ENCODE results near the gene SERPINA12. TPM values are rescaled to one million over a fixed set of nuclear protein-coding genes. Genes with fewer than 3 reads are reported as not detected.

The SERPINA12 gene
- total and polyA plus RNA-seq, 2 of the 13 experiments (the other 11 are each of a cell fraction or from before 2014, with no cell fraction given) = 0.08 TPM; not detected in 1

- no peak for TF ChIP-seq TFDP1 (CRISPR knock-in tag; IDR thresholded peaks at IDR 0.05; ENCODE audit: borderline replicate concordance)
- no peak for TF ChIP-seq ZNF235 (CRISPR knock-in tag; IDR thresholded peaks at IDR 0.05; ENCODE audit: borderline replicate concordance)
- no peak for TF ChIP-seq SRSF4 (IDR thresholded peaks at IDR 0.05; ENCODE audit: low read depth, low read length, poor library complexity, severe bottlenecking)
- TF ChIP-seq ZNF674 (CRISPR knock-in tag; IDR thresholded peaks at IDR 0.05; ENCODE audit: low read depth) = no peak
- TF ChIP-seq TERF1 (CRISPR knock-in tag; IDR thresholded peaks at IDR 0.05) = no peak
- TF ChIP-seq ZNF747 (CRISPR knock-in tag; IDR thresholded peaks at IDR 0.05; ENCODE audit: borderline replicate concordance) = no peak
- TF ChIP-seq BCL6 (CRISPR knock-in tag; IDR thresholded peaks at IDR 0.05) = peak; percentile 81
- TF ChIP-seq PHB2 (IDR thresholded peaks at IDR 0.05; ENCODE audit: partially characterized antibody) = no peak
- TF ChIP-seq CCAR2 (optimal IDR thresholded peaks at IDR 0.05; ENCODE audit: low read depth, low read length) = no peak
- TF ChIP-seq TBP (CRISPR knock-in tag; IDR thresholded peaks at IDR 0.05) = no peak
- no peak for TF ChIP-seq ZNF550 (CRISPR knock-in tag; IDR thresholded peaks at IDR 0.05; ENCODE audit: borderline replicate concordance)
- TF ChIP-seq ZMYM2 (CRISPR knock-in tag; IDR thresholded peaks at IDR 0.05) = peak; percentile 72; the same call in 1 of the 2 replicates
- TF ChIP-seq ZKSCAN1 (IDR thresholded peaks at IDR 0.05; ENCODE audit: low read length) = no peak
- TF ChIP-seq ZNF329 (CRISPR knock-in tag; IDR thresholded peaks at IDR 0.05; ENCODE audit: low read depth) = no peak
- TF ChIP-seq PCBP2 (optimal IDR thresholded peaks at IDR 0.05; ENCODE audit: low read depth, low read length, poor library complexity, severe bottlenecking) = no peak
- no peak for TF ChIP-seq MTF1 (CRISPR knock-in tag; IDR thresholded peaks at IDR 0.05)
- TF ChIP-seq RERE (CRISPR knock-in tag; IDR thresholded peaks at IDR 0.05; ENCODE audit: low read depth) = peak; percentile 51; the same call in 1 of the 2 replicates
- TF ChIP-seq ZNF282 (IDR thresholded peaks at IDR 0.05; ENCODE audit: partially characterized antibody) = no peak
- peak; percentile 46; the same call in 1 of the 2 replicates for TF ChIP-seq REPIN1 (CRISPR knock-in tag; IDR thresholded peaks at IDR 0.05; ENCODE audit: borderline replicate concordance, low read depth)
- peak; percentile 34; the same call in 1 of the 2 replicates for TF ChIP-seq ZBTB7B (CRISPR knock-in tag; IDR thresholded peaks at IDR 0.05)
- peak; percentile 71; the same call in 1 of the 2 replicates for TF ChIP-seq ESRRA (CRISPR knock-in tag; IDR thresholded peaks at IDR 0.05; ENCODE audit: low read depth)
- peak; percentile 77 to 94; a peak in 3 of 4 replicates for TF ChIP-seq EP300 (IDR thresholded peaks at IDR 0.05; ENCODE audit: low read depth in 2 of 2, low read length in 2 of 2)
- TF ChIP-seq EP300 (CRISPR knock-in tag; IDR thresholded peaks at IDR 0.05; ENCODE audit: borderline replicate concordance) = peak; percentile 82; the same call in 1 of the 2 replicates
Observed at GRCh38 chr14:94522115-94522724, 13.0 kb upstream of the SERPINA12 start (continued).

All from HepG2 (cell line).